CD8-positive, alpha-beta memory T cell (primary cell): Measurements from ENCODE around the gene MEN1. TPM values are rescaled to one million over a fixed set of nuclear protein-coding genes. Genes with fewer than 3 reads are reported as not detected.

Experiments
- CTCF ChIA-PET: fragments of 350-600 bp; sonication (Branson Sonifier 250); formaldehyde crosslinking; loops from one replicate; lab custom pipeline; 2021; ENCODE audit warnings: antibody characterized with exemption; lab: Charles Lee
- POLR2A ChIA-PET: fragments of 350-600 bp; sonication (Branson Sonifier 250); formaldehyde crosslinking; loops from one replicate; lab custom pipeline; 2021; ENCODE audit warnings: antibody characterized with exemption; lab: Charles Lee
- DNase-seq, 5 donors: peaks; one replicate each; pipeline versions ENCODE4 v3.0.0 to v3.0.0-alpha.2; 2020 to 2022; ENCODE audit warnings: mixed read lengths in 1 of 5
- H3K27ac ChIP-seq: one replicate; pipeline ENCODE4 v1.7.0; 2013; ENCODE audit warnings: low read depth, mild to moderate bottlenecking, low read length, moderate library complexity
- H3K27me3 ChIP-seq: 2 replicates; pipeline ENCODE4 v1.7.0; 2013; ENCODE audit warnings: low read length, mild to moderate bottlenecking; ENCODE audit not compliant: insufficient read depth, poor library complexity, severe bottlenecking
- H3K36me3 ChIP-seq: 2 replicates; pipeline ENCODE4 v1.7.0; 2013; ENCODE audit warnings: mild to moderate bottlenecking, low read length, moderate library complexity; ENCODE audit not compliant: insufficient read depth
- H3K4me1 ChIP-seq: 2 replicates; pipeline ENCODE4 v1.7.0; 2013; ENCODE audit warnings: mild to moderate bottlenecking, low read length, moderate library complexity; ENCODE audit not compliant: insufficient read depth
- H3K4me3 ChIP-seq: 2 replicates; pipeline ENCODE4 v1.7.0; 2013; ENCODE audit warnings: mild to moderate bottlenecking, low read length
- H3K9me3 ChIP-seq: 2 replicates; pipeline ENCODE4 v1.7.0; 2013; ENCODE audit warnings: mild to moderate bottlenecking, low read length
- H3K27ac Mint-ChIP-seq, 8 donors: one replicate each; pipeline ENCODE4 v1.8.0; 2020 to 2021; ENCODE audit warnings: mixed read lengths in 8 of 8, mild to moderate bottlenecking in 6 of 8, inconsistent platforms in 3 of 8, moderate library complexity in 3 of 8
- H3K27me3 Mint-ChIP-seq, 2 donors: one replicate each; pipeline ENCODE4 v1.8.0; 2020 to 2021; ENCODE audit warnings: mixed read lengths in 2 of 2, mild to moderate bottlenecking in 1 of 2, moderate library complexity in 1 of 2
- H3K36me3 Mint-ChIP-seq, 3 donors: one replicate each; pipeline ENCODE4 v1.8.0; 2020 to 2021; ENCODE audit warnings: mixed read lengths in 3 of 3, inconsistent platforms in 1 of 3, mild to moderate bottlenecking in 1 of 3
- H3K4me1 Mint-ChIP-seq, 3 donors: one replicate each; pipeline ENCODE4 v1.8.0; 2020 to 2021; ENCODE audit warnings: mixed read lengths in 3 of 3, inconsistent platforms in 1 of 3, mild to moderate bottlenecking in 1 of 3
- H3K4me3 Mint-ChIP-seq, 7 donors: one replicate each; pipeline ENCODE4 v1.8.0; 2020 to 2021; ENCODE audit warnings: mixed read lengths in 7 of 7, mild to moderate bottlenecking in 6 of 7, moderate library complexity in 4 of 7, inconsistent platforms in 2 of 7
- H3K9me3 Mint-ChIP-seq, 5 donors: one replicate each; pipeline ENCODE4 v1.8.0; 2020 to 2022; ENCODE audit warnings: mixed read lengths in 5 of 5, mild to moderate bottlenecking in 3 of 5, moderate library complexity in 2 of 5, inconsistent platforms in 1 of 5
- polyA plus RNA-seq: library from polyadenylated mRNA; unstranded; fragments of 300-500 nt; fragmentation: Illumina TruSeq; gene quantifications from one replicate; pipeline ENCODE4 v1.2.3, GENCODE V29; 2021
- total RNA-seq, 2 experiments: library from RNA; stranded (reverse); gene quantifications; one replicate each; pipeline ENCODE4 v1.2.3, GENCODE V29; 2021

Gene MEN1
- total and polyA plus RNA-seq, 3 experiments from 2014 or later: 45.0 to 47.7 (median 45.8) TPM

- CTCF ChIA-PET: interaction anchor here (1.0 to 2.7 kb wide), 4 partner anchors 13 to 61 kb away, joined by 3 to 7 read pairs (median 4); no protein-coding TSS in a partner anchor
- H3K9me3 ChIP-seq: no peaks in the 10 kb centered on the region
- DNase-seq: no peak
- no peaks in the 10 kb centered on the region for H3K4me1 ChIP-seq
- H3K9me3 Mint-ChIP-seq: no peaks in the 10 kb centered on the region
- H3K27me3 ChIP-seq: no peaks in the 10 kb centered on the region
- H3K27me3 Mint-ChIP-seq: no peaks in the 10 kb centered on the region
- no peak overlapping the region for H3K4me3 ChIP-seq
- H3K36me3 Mint-ChIP-seq: peaks cover 0 to 38% (median 0%) of the 10 kb centered on the region in 3 donors
- H3K36me3 ChIP-seq: no peaks in the 10 kb centered on the region
- POLR2A ChIA-PET: interaction anchor here (0.6 kb wide), 1 partner anchor 74 kb away, joined by 3 read pairs; no protein-coding TSS in a partner anchor
- no peak overlapping the region for H3K27ac ChIP-seq
- H3K27ac Mint-ChIP-seq: peak overlapping the region in 1 of 8 donors; percentile 35
- H3K4me1 Mint-ChIP-seq: peaks cover 0 to 2% (median 0%) of the 10 kb centered on the region in 3 donors
- H3K4me3 Mint-ChIP-seq: no peak overlapping the region
Observed at GRCh38 chr11:64834723-64835615, 24.6 kb upstream of the MEN1 start.

- Histone ChIP-seq H3K4me1 (no peaks in the 10 kb centered on the region), H3K27me3 (no peaks in the 10 kb centered on the region), H3K36me3 (no peaks in the 10 kb centered on the region), H3K27ac (no peak overlapping the region), H3K9me3 (no peaks in the 10 kb centered on the region), H3K4me3 (no peak overlapping the region)
- H3K9me3 Mint-ChIP-seq: no peaks in the 10 kb centered on the region
- H3K4me3 Mint-ChIP-seq: no peak overlapping the region
- no peaks in the 10 kb centered on the region for H3K27me3 Mint-ChIP-seq
- no peak overlapping the region for H3K27ac Mint-ChIP-seq
- ChIA-PET POLR2A (interaction anchor here (0.6 kb wide), 1 partner anchor 74 kb away, joined by 3 read pairs; no protein-coding TSS in a partner anchor), CTCF (interaction anchor here (1.0 to 2.7 kb wide), 3 partner anchors 13 to 60 kb away, joined by 3 to 7 read pairs (median 3); no protein-coding TSS in a partner anchor)
- no peaks in the 10 kb centered on the region for H3K4me1 Mint-ChIP-seq
- no peak for DNase-seq
- peaks cover 0 to 35% (median 0%) of the 10 kb centered on the region in 3 donors for H3K36me3 Mint-ChIP-seq
Observed at GRCh38 chr11:64834031-64834722, 23.8 kb upstream of the MEN1 start.

- no peak overlapping the region for H3K27ac ChIP-seq
- Mint-ChIP-seq H3K4me3 (no peak overlapping the region), H3K27ac (no peak overlapping the region), H3K36me3 (peaks cover 0 to 36% (median 0%) of the 10 kb centered on the region in 3 donors), H3K27me3 (no peaks in the 10 kb centered on the region), H3K4me1 (no peaks in the 10 kb centered on the region), H3K9me3 (no peaks in the 10 kb centered on the region)
- DNase-seq: no peak
- no peaks in the 10 kb centered on the region for H3K4me1 ChIP-seq
- CTCF ChIA-PET: interaction anchor here (2.7 kb wide), 1 partner anchor 59 kb away, joined by 7 read pairs; no protein-coding TSS in a partner anchor
- H3K4me3 ChIP-seq: no peak overlapping the region
- H3K27me3 ChIP-seq: no peaks in the 10 kb centered on the region
- POLR2A ChIA-PET: no interaction called here
- H3K9me3 ChIP-seq: no peaks in the 10 kb centered on the region
- no peaks in the 10 kb centered on the region for H3K36me3 ChIP-seq
Observed at GRCh38 chr11:64833509-64833908, 23.2 kb upstream of the MEN1 start.

- CTCF ChIA-PET: interaction anchor here (2.7 kb wide), 1 partner anchor 60 kb away, joined by 7 read pairs; no protein-coding TSS in a partner anchor
- no peak overlapping the region for H3K4me3 Mint-ChIP-seq
- no peaks in the 10 kb centered on the region for H3K36me3 ChIP-seq
Observed at GRCh38 chr11:64833198-64833502, 22.8 kb upstream of the MEN1 start.

GRCh38 chr11:64832467-64833197 is 22.3 kb upstream of the MEN1 start:
- CTCF ChIA-PET: no interaction called here
- H3K27me3 Mint-ChIP-seq: peaks cover 0 to 1% of the 10 kb centered on the region in 2 donors
- H3K36me3 ChIP-seq: no peaks in the 10 kb centered on the region
- no peak overlapping the region for H3K4me3 ChIP-seq
- H3K4me3 Mint-ChIP-seq: no peak overlapping the region
- no peak for DNase-seq
- H3K27ac Mint-ChIP-seq: no peak overlapping the region
- H3K36me3 Mint-ChIP-seq: peaks cover 0 to 38% (median 3%) of the 10 kb centered on the region in 3 donors
- POLR2A ChIA-PET: no interaction called here
- no peak overlapping the region for H3K27ac ChIP-seq
- H3K4me1 ChIP-seq: no peaks in the 10 kb centered on the region
- H3K4me1 Mint-ChIP-seq: no peaks in the 10 kb centered on the region
- no peaks in the 10 kb centered on the region for H3K27me3 ChIP-seq
- H3K9me3 ChIP-seq: no peaks in the 10 kb centered on the region
- no peaks in the 10 kb centered on the region for H3K9me3 Mint-ChIP-seq

More at GRCh38 chr11:64833198-64833502, 22.8 kb upstream of the MEN1 start:
- DNase-seq: no peak
- Mint-ChIP-seq H3K27me3 (peaks cover 0 to under 1% of the 10 kb centered on the region in 2 donors), H3K27ac (no peak overlapping the region), H3K9me3 (no peaks in the 10 kb centered on the region), H3K36me3 (peaks cover 0 to 35% (median 0%) of the 10 kb centered on the region in 3 donors), H3K4me1 (no peaks in the 10 kb centered on the region)
- no peaks in the 10 kb centered on the region for H3K27me3 ChIP-seq
- POLR2A ChIA-PET: no interaction called here
- no peak overlapping the region for H3K27ac ChIP-seq
- H3K4me3 ChIP-seq: no peak overlapping the region
- H3K4me1 ChIP-seq: no peaks in the 10 kb centered on the region
- H3K9me3 ChIP-seq: no peaks in the 10 kb centered on the region

GRCh38 chr11:64831411-64831891 is 21.1 kb upstream of the MEN1 start:
- no peaks in the 10 kb centered on the region for H3K36me3 ChIP-seq

GRCh38 chr11:64829536-64830251 is 19.3 kb upstream of the MEN1 start:
- Histone ChIP-seq H3K27ac (no peak overlapping the region), H3K27me3 (no peaks in the 10 kb centered on the region), H3K36me3 (no peaks in the 10 kb centered on the region), H3K4me1 (no peaks in the 10 kb centered on the region), H3K4me3 (no peak overlapping the region), H3K9me3 (no peaks in the 10 kb centered on the region)
- no peaks in the 10 kb centered on the region for H3K4me1 Mint-ChIP-seq
- CTCF ChIA-PET: interaction anchor here (0.8 to 1.9 kb wide), 2 partner anchors 15 to 65 kb away, joined by 3 to 5 read pairs; partner anchors contain the start of gene CDC42BPG
- H3K36me3 Mint-ChIP-seq: peaks cover 2 to 58% (median 3%) of the 10 kb centered on the region in 3 donors
- no peak for DNase-seq
- H3K4me3 Mint-ChIP-seq: no peak overlapping the region
- no peak overlapping the region for H3K27ac Mint-ChIP-seq
- no peaks in the 10 kb centered on the region for H3K9me3 Mint-ChIP-seq
- POLR2A ChIA-PET: no interaction called here
- peaks cover 0 to 1% of the 10 kb centered on the region in 2 donors for H3K27me3 Mint-ChIP-seq

More at GRCh38 chr11:64831411-64831891, 21.1 kb upstream of the MEN1 start:
- ChIA-PET CTCF (interaction anchor here (1.9 kb wide), 1 partner anchor 13 kb away, joined by 5 read pairs; the partner anchor contains the start of gene CDC42BPG), POLR2A (no interaction called here)
- H3K27me3 ChIP-seq: no peaks in the 10 kb centered on the region
- no peaks in the 10 kb centered on the region for H3K9me3 Mint-ChIP-seq
- no peaks in the 10 kb centered on the region for H3K4me1 Mint-ChIP-seq
- H3K4me3 Mint-ChIP-seq: no peak overlapping the region
- H3K27ac ChIP-seq: no peak overlapping the region
- H3K9me3 ChIP-seq: no peaks in the 10 kb centered on the region
- H3K36me3 Mint-ChIP-seq: peaks cover 0 to 44% (median 3%) of the 10 kb centered on the region in 3 donors
- no peak overlapping the region for H3K4me3 ChIP-seq
- no peaks in the 10 kb centered on the region for H3K4me1 ChIP-seq
- DNase-seq: no peak
- no peak overlapping the region for H3K27ac Mint-ChIP-seq
- peaks cover 0 to 1% of the 10 kb centered on the region in 2 donors for H3K27me3 Mint-ChIP-seq
